Pancreas (tissue), 10 donors: ENCODE results near the gene SKIC2. TPM values are rescaled to one million over a fixed set of nuclear protein-coding genes. Genes with fewer than 3 reads are reported as not detected.
"Not testable (repeated sequence)": the region's sequence is repeated elsewhere in the genome, so short reads cannot be mapped to it uniquely, and the experiment has no call there.

Experiments
- ATAC-seq, 4 donors: fragments of 200-7000 bp; cut with Tn5 transposase; one replicate each; pipeline versions ENCODE4 v1.8.0 to v1.9.1; 2020; ENCODE audit warnings: mild to moderate bottlenecking in 4 of 4, moderate library complexity in 4 of 4
- DNase-seq, 6 donors: peaks; one replicate each; pipeline ENCODE4 v3.0.0-alpha.2; 2020
- FAIRE-seq: peaks from 2 replicates; lab custom pipeline; 2012; peaks lifted over from hg19 to GRCh38; lab: Jason Lieb, UNC
- H3K27ac ChIP-seq, 4 donors: fragments of 200-600 bp; sonication (generic); 1 replicate in 3 of 4; 2 replicates in 1 of 4; pipeline versions ENCODE4 v1.5.0 to v1.8.0; 2020
- H3K27me3 ChIP-seq, 4 donors: fragments of 200-600 bp; one replicate each; pipeline ENCODE4 v1.8.0; 2021
- H3K36me3 ChIP-seq, 3 donors: fragments of 200-600 bp; sonication (generic) in 1 of 3; one replicate each; pipeline versions ENCODE4 v1.5.0 to v1.8.0; 2020 to 2021
- H3K4me1 ChIP-seq, 3 donors: fragments of 200-600 bp; one replicate each; pipeline ENCODE4 v1.8.0; 2021
- H3K4me3 ChIP-seq, 4 donors: fragments of 200-600 bp; sonication (generic) in 2 of 4; one replicate each; pipeline versions ENCODE4 v1.5.0 to v1.8.0; 2020 to 2021
- H3K9me3 ChIP-seq, 4 donors: fragments of 200-600 bp; one replicate each; pipeline ENCODE4 v1.8.0; 2021
- WGBS, 2 donors: extraction: QIAGEN DNeasy Blood & Tissue Kit; methylation state at CpG; one replicate each; pipeline ENCODE4 v1.1.7; 2013; 5-methylcytosine and 5-hydroxymethylcytosine counted together
- intact Hi-C, 3 donors: fragments of 100-400 bp; cut with DNase I; formaldehyde crosslinking; loops; one replicate each; pipeline versions ENCODE4 v1.11.1 to v1.14.2; 2022
- polyA plus RNA-seq, 2 donors: library from polyadenylated mRNA; stranded (reverse); fragments of 200-250 nt; gene quantifications; one replicate each; pipeline ENCODE4 v1.2.3, GENCODE V29; 2013
- total RNA-seq, 6 donors: library from RNA; stranded (reverse); fragmentation: NEBNext Ultra II Directional in 4 of 6; extraction: Animal tissue kit (Norgen Biotek cat#: 25700) in 4 of 6; gene quantifications; one replicate each; pipeline versions ENCODE4 v1.2.1 to v1.2.4, GENCODE V29; 2021 to 2023
- donor health status: healthy with polysubstance abuse.
- donor health status: DM: no; HTN: no; CAD: no; lungs with moderate emphysema.
- donor health status: DM: no; HTN: no; CAD: no.
- donor health status: control.
- donor health status: control.
- donor health status: Bipolar disorder and iron deficiency.
- donor health status: DM: yes; HTN: yes; CAD: no.
- donor health status: DM: no; HTN: no; CAD: no.
- donor health status: DM: no; HTN: no; CAD: no.
- donor health status: DM: yes; HTN: yes; CAD: no.

The SKIC2 gene
- total and polyA plus RNA-seq, 8 donors: 21.4 to 163 (median 30.3) TPM

DNA sequence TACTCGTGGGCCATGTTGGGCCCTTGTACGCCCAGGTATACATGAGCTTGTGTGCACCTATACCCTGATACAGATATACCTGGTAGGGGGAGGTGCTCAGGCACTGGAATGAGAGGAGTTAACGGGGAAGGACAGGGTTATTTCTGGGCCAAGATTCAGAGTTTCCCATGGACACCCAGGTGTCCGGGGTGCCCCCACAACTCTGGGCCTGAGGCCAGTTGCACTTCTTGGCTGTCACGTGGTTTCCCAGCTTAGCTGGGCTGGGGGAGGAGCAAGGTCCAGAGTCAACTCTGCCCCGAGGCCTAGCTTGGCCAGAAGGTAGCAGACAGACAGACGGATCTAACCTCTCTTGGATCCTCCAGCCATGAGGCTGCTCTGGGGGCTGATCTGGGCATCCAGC is 22.8 kb downstream of the SKIC2 start, which contains the start of gene C4A:
Gene C4A, plus strand, starts transcription at position 314 of the 400 bp plus-strand sequence. Its CDS starts 51 bp downstream, at position 365.
- FAIRE-seq, H3K27ac ChIP-seq, H3K27me3 ChIP-seq, H3K4me3 ChIP-seq, H3K36me3 ChIP-seq, H3K9me3 ChIP-seq, H3K4me1 ChIP-seq, DNase-seq, intact Hi-C loops: not testable (repeated sequence)
- no CpG with 5 or more reads among the region's 7 CpGs for WGBS, 2 donors
- peak in 3 of 4 donors; percentile 84 to 96 (median 92) for ATAC-seq

DNA sequence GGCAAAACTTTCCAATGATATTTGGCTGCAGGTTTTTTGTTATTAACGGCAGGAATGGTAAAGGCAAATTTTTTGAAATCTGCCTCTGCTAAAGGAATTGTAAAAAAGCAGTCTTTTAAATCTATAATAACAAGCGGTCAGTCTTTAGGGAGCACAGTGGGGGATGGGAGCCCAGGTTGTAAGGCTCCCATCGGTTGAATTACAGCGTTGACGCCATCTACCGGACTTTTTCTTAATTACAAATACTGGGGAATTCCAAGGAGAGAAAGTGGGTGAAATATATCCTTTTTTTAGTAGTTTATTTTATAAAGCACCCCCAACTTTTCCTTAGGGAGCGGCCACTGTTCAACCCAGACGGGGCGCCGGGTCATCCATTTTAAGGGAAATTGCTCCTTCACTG is 30.4 kb downstream of the SKIC2 start:
- FAIRE-seq, H3K27ac ChIP-seq, H3K4me1 ChIP-seq, H3K9me3 ChIP-seq, H3K27me3 ChIP-seq, H3K4me3 ChIP-seq, H3K36me3 ChIP-seq, DNase-seq, intact Hi-C loops: not testable (repeated sequence)
- no CpG with 5 or more reads among the region's 10 CpGs for WGBS, 2 donors
- ATAC-seq: peak in 1 of 4 donors; percentile 48

DNA sequence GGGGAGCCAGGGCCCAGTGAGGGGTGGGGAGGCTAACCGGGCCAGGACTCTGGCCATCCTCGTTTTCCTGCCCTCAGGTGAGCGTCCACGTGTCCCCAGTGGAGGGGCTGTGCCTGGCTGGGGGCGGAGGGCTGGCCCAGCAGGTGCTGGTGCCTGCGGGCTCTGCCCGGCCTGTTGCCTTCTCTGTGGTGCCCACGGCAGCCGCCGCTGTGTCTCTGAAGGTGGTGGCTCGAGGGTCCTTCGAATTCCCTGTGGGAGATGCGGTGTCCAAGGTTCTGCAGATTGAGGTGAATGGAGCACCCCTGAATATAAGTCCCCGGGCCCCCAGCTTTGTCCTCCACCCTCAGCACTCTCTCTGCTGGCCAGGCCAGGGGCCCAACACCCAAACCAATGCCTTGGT is 35.4 kb downstream of the SKIC2 start:
- DNase-seq: peak in 1 of 6 donors; percentile 25
- 95 to 99% methylated on average over 8 to 10 of the region's 14 CpGs for WGBS, 2 donors
- H3K4me1 ChIP-seq, H3K27me3 ChIP-seq, intact Hi-C loops, FAIRE-seq, H3K36me3 ChIP-seq, H3K9me3 ChIP-seq, ATAC-seq, H3K4me3 ChIP-seq, H3K27ac ChIP-seq: not testable (repeated sequence)

DNA sequence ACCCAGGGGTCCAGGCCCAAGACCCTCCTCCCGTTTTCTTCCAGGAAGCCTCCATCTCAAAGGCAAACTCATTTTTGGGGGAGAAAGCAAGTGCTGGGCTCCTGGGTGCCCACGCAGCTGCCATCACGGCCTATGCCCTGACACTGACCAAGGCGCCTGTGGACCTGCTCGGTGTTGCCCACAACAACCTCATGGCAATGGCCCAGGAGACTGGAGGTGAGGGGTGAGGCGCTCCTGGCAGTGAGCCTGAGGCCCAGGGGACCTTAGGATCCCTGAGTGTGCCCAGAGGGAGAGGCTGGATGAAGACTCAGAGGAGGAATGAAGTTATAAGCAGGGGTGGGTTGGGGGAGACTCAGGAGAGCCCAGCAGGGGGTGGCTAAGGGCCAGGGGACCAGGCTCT is 37.4 kb downstream of the SKIC2 start:
- ATAC-seq, H3K27ac ChIP-seq, H3K4me3 ChIP-seq, FAIRE-seq, intact Hi-C loops, H3K27me3 ChIP-seq, H3K36me3 ChIP-seq, H3K4me1 ChIP-seq, H3K9me3 ChIP-seq: not testable (repeated sequence)
- peak in 2 of 6 donors; percentile 27 to 41 for DNase-seq
- 84 to 88% methylated on average over 6 of the region's 6 CpGs for WGBS, 2 donors

DNA sequence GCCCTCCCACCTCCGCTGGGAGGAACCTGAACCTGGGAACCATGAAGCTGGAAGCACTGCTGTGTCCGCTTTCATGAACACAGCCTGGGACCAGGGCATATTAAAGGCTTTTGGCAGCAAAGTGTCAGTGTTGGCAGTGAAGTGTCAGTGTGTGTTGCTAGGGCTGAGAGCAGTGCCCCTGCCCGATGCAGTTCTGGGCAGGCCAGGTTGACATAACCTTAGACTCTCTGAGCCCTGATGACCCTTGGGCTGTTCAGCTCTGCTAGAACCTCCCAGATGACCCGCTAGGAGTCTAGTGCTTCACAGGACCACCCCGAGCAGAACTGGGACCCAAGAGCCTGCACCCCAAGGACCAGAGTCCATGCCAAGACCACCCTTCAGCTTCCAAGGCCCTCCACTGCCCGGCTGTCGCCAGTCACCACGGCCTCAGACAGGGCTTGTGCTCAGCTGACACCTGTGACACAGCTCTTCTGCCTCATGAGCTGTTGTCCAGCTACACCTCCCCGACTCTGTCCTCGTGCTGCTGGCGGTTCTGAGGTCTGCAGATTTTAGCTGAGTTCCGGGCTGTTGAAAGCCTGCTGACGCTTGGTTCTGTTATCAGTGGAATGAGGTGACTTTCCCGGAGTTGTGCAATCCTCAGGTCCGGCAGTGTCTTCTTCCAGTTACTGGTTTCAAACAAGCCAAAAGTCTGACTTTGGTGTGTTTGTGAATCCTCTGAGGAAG is 43.7 kb downstream of the SKIC2 start:
- H3K4me3 ChIP-seq, H3K36me3 ChIP-seq, FAIRE-seq, H3K27ac ChIP-seq, DNase-seq, H3K27me3 ChIP-seq, H3K9me3 ChIP-seq, intact Hi-C loops, H3K4me1 ChIP-seq: not testable (repeated sequence)
- peak in 3 of 4 donors; percentile 35 to 43 (median 38) for ATAC-seq
- WGBS, 2 donors: no CpG with 5 or more reads among the region's 15 CpGs

DNA sequence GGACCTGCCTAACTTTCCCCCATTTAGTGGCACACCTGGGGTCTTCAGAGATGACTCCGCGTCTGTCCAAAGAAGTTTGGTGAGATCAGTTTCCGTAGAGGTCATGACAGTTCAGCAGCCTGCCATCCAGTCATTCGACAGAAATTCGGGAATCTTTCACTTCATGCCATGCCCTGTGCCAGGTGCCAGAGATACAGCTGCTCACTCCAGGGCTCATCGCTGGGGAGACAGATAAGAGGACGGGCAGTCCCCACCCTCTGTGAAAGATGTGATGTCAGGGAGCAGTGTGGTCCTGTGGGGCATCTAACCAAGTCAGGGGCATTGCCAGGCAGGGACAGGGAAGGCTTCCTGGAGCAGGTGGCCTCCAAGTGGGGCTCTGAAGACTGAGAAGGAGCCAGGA is 44.3 kb downstream of the SKIC2 start:
- intact Hi-C loops, ATAC-seq, DNase-seq, H3K4me3 ChIP-seq, H3K27me3 ChIP-seq, FAIRE-seq, H3K4me1 ChIP-seq, H3K36me3 ChIP-seq, H3K9me3 ChIP-seq, H3K27ac ChIP-seq: not testable (repeated sequence)
- WGBS, 2 donors: no CpG with 5 or more reads among the region's 7 CpGs

DNA sequence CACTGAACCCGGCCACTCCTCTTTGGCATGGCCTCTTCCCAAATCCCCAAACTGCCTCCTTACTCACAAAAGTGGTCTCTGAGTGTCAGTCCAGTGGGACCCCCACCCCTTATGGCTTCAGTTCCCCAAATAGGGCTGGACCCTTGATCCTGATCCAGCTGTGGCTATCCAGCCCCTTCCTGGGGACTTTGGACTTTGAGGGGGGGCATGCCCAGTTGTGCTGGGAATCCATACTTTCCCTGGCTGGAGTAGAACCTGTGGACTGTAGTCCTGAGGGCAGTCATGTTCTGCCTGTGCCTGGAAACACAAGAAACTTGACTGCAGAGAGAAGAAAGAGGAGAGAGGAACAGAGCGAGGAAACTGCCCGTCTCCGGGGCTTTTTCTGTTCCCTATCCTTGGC is 45.4 kb downstream of the SKIC2 start:
- ATAC-seq, H3K4me3 ChIP-seq, H3K4me1 ChIP-seq, H3K27me3 ChIP-seq, H3K9me3 ChIP-seq, H3K36me3 ChIP-seq, intact Hi-C loops, FAIRE-seq, H3K27ac ChIP-seq: not testable (repeated sequence)
- 76 to 81% methylated on average over 3 of the region's 4 CpGs for WGBS, 2 donors
- DNase-seq: peak in 3 of 6 donors; percentile 1 to 9 (median 3)

DNA sequence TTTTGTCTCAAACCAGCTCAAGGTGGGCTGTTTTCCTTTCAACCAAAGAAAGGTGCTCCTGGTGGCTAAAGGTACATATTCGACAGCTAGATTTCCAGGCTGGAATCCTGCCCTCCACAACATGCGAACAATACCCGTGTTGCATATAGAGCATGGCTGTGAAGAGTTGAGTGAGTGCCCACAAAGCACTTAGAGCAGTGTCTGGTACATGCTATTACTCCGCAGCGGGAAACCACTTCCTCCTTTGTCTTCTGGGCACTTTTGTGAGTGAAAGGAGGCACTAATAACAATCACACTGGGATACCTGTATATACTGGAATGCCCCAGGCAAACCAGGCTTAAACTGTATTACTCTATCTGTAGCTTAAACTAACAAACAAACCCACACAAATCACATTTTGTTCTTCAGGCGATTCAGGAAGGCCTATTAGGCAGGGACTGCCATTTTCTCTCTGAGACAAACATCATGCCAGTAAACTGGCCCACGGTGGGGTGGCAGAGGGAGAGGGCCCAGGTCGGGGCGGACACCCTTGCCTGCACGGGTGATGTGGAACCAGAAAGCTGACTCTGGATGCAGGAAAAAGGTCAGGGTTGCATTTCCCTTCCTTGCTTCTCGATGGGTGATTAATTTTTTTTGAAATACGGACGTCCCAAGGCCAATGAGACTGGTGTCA is 46.0 kb downstream of the SKIC2 start:
- H3K27me3 ChIP-seq, H3K4me1 ChIP-seq, H3K4me3 ChIP-seq, intact Hi-C loops, H3K9me3 ChIP-seq, H3K36me3 ChIP-seq, H3K27ac ChIP-seq, FAIRE-seq: not testable (repeated sequence)
- DNase-seq (peak in 2 of 6 donors; percentile 14 to 15), ATAC-seq (peak in 2 of 4 donors; percentile 7 to 12)
- WGBS, 2 donors: 47 to 59% methylated on average over 9 of the region's 13 CpGs

DNA sequence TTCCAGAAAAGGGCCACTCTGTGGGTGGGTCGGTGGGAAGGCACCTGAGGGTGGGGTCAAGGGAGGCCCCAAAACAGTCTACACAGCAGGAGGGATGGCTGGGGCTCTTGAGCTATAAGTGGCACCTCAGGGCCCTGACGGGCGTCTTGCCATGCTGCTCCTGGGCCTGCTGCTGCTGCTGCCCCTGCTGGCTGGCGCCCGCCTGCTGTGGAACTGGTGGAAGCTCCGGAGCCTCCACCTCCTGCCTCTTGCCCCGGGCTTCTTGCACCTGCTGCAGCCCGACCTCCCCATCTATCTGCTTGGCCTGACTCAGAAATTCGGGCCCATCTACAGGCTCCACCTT is 46.5 kb downstream of the SKIC2 start:
- DNase-seq: peak in 3 of 6 donors; percentile 3 to 36 (median 26)
- H3K4me3 ChIP-seq, H3K9me3 ChIP-seq, H3K27ac ChIP-seq, H3K36me3 ChIP-seq, H3K4me1 ChIP-seq, FAIRE-seq, intact Hi-C loops, H3K27me3 ChIP-seq, ATAC-seq: not testable (repeated sequence)
- 56 to 61% methylated on average over 8 of the region's 9 CpGs for WGBS, 2 donors

DNA sequence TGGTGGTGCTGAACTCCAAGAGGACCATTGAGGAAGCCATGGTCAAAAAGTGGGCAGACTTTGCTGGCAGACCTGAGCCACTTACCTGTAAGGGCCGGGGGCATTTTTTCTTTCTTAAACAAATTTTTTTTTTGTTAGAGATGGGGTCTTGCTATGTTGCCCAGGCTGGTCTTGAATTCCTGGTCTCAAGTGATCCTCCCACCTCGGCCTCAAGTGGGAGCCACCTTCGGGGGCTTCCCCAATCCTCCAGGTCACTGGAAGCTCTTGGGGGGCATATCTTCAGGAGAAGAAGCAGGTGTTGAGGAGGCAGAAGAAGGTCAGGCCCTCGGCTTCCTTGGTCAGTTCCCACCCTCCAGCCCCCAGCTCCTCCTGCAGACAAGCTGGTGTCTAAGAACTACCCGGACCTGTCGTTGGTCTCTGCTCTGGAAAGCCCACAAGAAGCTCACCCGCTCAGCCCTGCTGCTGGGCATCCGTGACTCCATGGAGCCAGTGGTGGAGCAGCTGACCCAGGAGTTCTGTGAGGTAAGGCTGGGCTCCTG is 47.1 kb downstream of the SKIC2 start:
- peak in 3 of 6 donors; percentile 0 to 39 (median 20) for DNase-seq
- intact Hi-C loops, ATAC-seq, H3K36me3 ChIP-seq, H3K9me3 ChIP-seq, H3K4me1 ChIP-seq, FAIRE-seq, H3K4me3 ChIP-seq, H3K27ac ChIP-seq, H3K27me3 ChIP-seq: not testable (repeated sequence)
- 44 to 61% methylated on average over 8 of the region's 8 CpGs for WGBS, 2 donors

DNA sequence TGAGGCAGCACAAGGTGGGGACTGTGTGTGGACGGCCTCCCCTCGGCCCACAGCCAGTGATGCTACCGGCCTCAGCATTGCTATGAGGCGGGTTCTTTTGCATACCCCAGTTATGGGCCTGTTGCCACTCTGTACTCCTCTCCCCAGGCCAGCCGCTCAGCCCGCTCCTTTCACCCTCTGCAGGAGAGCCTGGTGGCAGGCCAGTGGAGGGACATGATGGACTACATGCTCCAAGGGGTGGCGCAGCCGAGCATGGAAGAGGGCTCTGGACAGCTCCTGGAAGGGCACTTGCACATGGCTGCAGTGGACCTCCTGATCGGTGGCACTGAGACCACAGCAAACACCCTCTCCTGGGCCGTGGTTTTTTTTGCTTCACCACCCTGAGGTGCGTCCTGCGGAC is 48.1 kb downstream of the SKIC2 start:
- intact Hi-C loops, H3K9me3 ChIP-seq, FAIRE-seq, H3K27me3 ChIP-seq, ATAC-seq, H3K4me3 ChIP-seq, H3K27ac ChIP-seq, H3K4me1 ChIP-seq, H3K36me3 ChIP-seq: not testable (repeated sequence)
- 58 to 67% methylated on average over 11 to 12 of the region's 12 CpGs for WGBS, 2 donors
- DNase-seq: peak in 3 of 6 donors; percentile 2 to 32 (median 24)

DNA sequence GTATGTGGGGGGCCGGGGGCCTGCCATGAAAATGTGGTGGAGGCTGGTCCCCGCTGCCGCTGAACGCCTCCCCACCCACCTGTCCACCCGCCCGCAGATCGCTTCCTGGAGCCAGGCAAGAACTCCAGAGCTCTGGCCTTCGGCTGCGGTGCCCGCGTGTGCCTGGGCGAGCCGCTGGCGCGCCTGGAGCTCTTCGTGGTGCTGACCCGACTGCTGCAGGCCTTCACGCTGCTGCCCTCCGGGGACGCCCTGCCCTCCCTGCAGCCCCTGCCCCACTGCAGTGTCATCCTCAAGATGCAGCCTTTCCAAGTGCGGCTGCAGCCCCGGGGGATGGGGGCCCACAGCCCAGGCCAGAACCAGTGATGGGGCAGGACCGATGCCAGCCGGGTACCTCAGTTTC is 49.1 kb downstream of the SKIC2 start:
- H3K27me3 ChIP-seq, FAIRE-seq, H3K9me3 ChIP-seq, ATAC-seq, H3K36me3 ChIP-seq, H3K4me1 ChIP-seq, H3K4me3 ChIP-seq, H3K27ac ChIP-seq, intact Hi-C loops: not testable (repeated sequence)
- WGBS, 2 donors: no CpG with 5 or more reads among the region's 24 CpGs
- peak in 1 of 6 donors; percentile 8 for DNase-seq
